ENCODE results near the gene ZXDA. TPM values are rescaled to one million over a fixed set of nuclear protein-coding genes. Genes with fewer than 3 reads are reported as not detected.
A peak's percentile ranks its signal among the peaks of the same experiment; 100 is the strongest.
"Not testable (repeated sequence)": the region's sequence is repeated elsewhere in the genome, so short reads cannot be mapped to it uniquely, and the experiment has no call there.

ZXDA gene, protein sequence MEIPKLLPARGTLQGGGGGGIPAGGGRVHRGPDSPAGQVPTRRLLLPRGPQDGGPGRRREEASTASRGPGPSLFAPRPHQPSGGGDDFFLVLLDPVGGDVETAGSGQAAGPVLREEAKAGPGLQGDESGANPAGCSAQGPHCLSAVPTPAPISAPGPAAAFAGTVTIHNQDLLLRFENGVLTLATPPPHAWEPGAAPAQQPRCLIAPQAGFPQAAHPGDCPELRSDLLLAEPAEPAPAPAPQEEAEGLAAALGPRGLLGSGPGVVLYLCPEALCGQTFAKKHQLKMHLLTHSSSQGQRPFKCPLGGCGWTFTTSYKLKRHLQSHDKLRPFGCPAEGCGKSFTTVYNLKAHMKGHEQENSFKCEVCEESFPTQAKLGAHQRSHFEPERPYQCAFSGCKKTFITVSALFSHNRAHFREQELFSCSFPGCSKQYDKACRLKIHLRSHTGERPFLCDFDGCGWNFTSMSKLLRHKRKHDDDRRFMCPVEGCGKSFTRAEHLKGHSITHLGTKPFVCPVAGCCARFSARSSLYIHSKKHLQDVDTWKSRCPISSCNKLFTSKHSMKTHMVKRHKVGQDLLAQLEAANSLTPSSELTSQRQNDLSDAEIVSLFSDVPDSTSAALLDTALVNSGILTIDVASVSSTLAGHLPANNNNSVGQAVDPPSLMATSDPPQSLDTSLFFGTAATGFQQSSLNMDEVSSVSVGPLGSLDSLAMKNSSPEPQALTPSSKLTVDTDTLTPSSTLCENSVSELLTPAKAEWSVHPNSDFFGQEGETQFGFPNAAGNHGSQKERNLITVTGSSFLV
- polyA plus RNA-seq (2011; rRNA removed) (1.8 and 2.0 TPM in 2 replicates), polyA minus RNA-seq (2011; rRNA and poly(A)+ RNA removed) (6.9 TPM in 2 replicates)

DNA sequence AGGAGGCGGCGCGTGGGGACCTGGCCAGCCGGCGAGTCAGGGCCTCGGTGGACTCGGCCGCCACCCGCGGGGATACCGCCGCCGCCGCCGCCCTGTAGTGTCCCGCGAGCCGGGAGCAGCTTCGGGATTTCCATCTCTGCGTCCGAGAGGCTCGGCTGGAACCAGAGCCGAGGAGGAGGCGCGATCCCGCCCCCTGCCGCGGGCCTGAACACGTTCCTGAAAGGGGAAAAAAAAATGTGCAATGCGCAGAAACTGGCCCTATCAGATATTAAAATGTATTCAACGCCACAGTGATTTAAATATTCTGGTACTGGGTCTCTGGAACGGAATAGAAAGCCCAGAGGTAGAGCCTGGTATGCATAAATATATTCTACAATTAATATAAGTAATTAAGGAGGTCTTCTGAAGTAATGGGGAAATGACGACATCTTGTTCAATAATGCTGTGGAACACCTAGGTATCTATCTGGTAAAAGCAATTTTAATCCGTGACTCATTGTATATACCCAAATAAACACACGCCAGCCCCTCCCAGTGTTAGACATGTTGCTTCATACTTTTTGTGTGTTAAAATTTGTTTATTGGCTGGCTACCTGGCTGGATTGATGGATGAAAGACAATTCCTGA, at the start of gene ZXDA:
Gene ZXDA (minus strand): TSS at position 172 of the 626 bp plus-strand sequence. CDS start 38 bp downstream, at position 134.
- POLR2A ChIA-PET; H3K27ac ChIP-seq (ENCODE audit: low read depth, low read length); CTCF ChIA-PET; H3K27me3 ChIP-seq (ENCODE audit: control insufficient read depth, insufficient read depth, low read length); H3K9me3 ChIP-seq (ENCODE audit: control insufficient read depth, insufficient read depth, low read length); DNase-seq (ENCODE audit: low read depth, low spot score): not testable (repeated sequence)
- H3K4me3 ChIP-seq (ENCODE audit: low read depth, low read length) = peak within 1 kb of the TSS; percentile 51

DNA sequence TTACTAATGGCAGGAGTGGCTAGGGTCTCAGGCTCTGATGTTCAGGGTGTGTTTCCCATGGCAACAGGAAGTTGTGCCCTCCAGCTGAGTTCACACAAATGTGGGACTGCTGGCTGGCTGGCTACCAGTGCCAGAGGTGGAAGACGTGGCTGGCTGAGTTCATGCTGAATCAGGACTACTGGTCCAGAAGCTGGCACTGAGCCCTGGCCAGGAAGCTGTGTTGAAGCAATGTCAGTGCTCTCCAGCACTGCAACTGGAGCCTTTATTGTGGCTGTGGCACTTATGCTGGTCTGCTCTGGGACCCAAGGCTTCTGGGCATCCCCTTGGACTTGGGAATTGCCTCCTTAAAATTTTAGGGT, 42.0 kb upstream of the ZXDA start:
- H3K9me3 ChIP-seq (ENCODE audit: control insufficient read depth, insufficient read depth, low read length) = no peaks in the 10 kb centered on the region
- no peak for DNase-seq (ENCODE audit: low read depth, low spot score)
- H3K27ac ChIP-seq (ENCODE audit: low read depth, low read length) = no peak overlapping the region
- H3K27me3 ChIP-seq (ENCODE audit: control insufficient read depth, insufficient read depth, low read length) = no peaks in the 10 kb centered on the region
- ChIA-PET CTCF (no interaction called here), POLR2A (no interaction called here)
- TF ChIP-seq, protein P1, sequence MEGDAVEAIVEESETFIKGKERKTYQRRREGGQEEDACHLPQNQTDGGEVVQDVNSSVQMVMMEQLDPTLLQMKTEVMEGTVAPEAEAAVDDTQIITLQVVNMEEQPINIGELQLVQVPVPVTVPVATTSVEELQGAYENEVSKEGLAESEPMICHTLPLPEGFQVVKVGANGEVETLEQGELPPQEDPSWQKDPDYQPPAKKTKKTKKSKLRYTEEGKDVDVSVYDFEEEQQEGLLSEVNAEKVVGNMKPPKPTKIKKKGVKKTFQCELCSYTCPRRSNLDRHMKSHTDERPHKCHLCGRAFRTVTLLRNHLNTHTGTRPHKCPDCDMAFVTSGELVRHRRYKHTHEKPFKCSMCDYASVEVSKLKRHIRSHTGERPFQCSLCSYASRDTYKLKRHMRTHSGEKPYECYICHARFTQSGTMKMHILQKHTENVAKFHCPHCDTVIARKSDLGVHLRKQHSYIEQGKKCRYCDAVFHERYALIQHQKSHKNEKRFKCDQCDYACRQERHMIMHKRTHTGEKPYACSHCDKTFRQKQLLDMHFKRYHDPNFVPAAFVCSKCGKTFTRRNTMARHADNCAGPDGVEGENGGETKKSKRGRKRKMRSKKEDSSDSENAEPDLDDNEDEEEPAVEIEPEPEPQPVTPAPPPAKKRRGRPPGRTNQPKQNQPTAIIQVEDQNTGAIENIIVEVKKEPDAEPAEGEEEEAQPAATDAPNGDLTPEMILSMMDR (IDR thresholded peaks at IDR 0.05; ENCODE audit: low read depth, low read length) = no peak
- H3K4me3 ChIP-seq (ENCODE audit: low read depth, low read length) = no peak overlapping the region

DNA sequence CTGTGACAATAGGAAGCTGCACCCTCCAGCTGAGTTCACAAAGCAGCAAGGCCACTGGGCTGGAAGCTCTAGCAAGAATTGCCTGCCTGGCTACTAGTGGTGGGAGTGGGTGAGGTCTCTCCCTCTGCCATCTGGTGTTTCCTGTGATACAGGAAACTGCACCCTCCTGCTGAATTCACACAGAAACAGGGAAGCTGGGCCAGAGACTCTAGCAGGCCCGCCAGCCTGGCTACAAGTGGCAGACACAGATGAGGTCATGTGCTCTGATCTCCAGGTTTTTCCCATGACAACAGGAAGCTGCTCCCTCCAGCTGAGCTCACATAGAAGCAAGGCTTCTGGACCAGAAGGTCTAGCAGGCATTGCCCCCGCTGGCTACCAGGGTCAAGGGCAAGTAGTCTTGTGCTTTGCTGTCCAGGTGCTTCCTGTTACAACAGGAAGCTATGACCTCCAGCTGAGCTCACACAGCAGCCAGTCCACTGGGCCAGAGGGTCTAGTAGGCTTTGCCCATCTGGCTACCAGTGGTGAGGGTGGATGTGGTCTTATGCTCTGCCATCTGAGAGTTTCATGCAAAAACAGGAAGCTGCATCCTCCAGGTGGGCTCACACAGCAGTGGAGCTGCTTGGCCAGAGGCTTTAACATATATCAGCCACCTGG, 41.5 kb upstream of the ZXDA start:
- ChIA-PET CTCF (no interaction called here), POLR2A (no interaction called here)
- TF ChIP-seq, protein P1 (IDR thresholded peaks at IDR 0.05; ENCODE audit: low read depth, low read length) = no peak
- Histone ChIP-seq H3K27ac (ENCODE audit: low read depth, low read length) (no peak overlapping the region), H3K4me3 (ENCODE audit: low read depth, low read length) (no peak overlapping the region), H3K9me3 (ENCODE audit: control insufficient read depth, insufficient read depth, low read length) (no peaks in the 10 kb centered on the region), H3K27me3 (ENCODE audit: control insufficient read depth, insufficient read depth, low read length) (no peaks in the 10 kb centered on the region)
- DNase-seq (ENCODE audit: low read depth, low spot score) = no peak

DNA sequence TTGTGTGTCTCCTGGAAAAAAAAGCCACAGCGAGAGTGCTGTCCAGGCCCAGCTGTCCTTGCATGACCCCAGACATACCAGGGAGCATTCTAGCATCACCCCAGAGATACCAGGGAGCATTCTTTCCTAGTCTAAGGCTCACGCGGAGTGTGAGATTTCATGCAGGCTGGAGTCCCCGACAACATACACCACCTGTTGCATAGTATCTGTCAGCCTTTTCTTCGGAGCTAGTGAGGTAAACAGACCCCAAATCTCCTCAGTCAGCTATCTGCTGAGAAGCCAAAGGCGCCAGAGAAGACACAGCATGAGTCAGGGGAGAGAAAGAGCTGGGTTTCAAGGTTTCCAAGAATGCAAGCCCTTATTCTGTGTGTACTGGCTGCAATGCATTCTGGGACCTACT, 23.1 kb upstream of the ZXDA start:
- TF ChIP-seq, protein P1 (IDR thresholded peaks at IDR 0.05; ENCODE audit: low read depth, low read length) = no peak
- Histone ChIP-seq H3K27me3 (ENCODE audit: control insufficient read depth, insufficient read depth, low read length) (no peaks in the 10 kb centered on the region), H3K9me3 (ENCODE audit: control insufficient read depth, insufficient read depth, low read length) (no peaks in the 10 kb centered on the region), H3K4me3 (ENCODE audit: low read depth, low read length) (no peak overlapping the region), H3K27ac (ENCODE audit: low read depth, low read length) (no peak overlapping the region)
- ChIA-PET POLR2A (no interaction called here), CTCF (no interaction called here)
- DNase-seq (ENCODE audit: low read depth, low spot score) = no peak

DNA sequence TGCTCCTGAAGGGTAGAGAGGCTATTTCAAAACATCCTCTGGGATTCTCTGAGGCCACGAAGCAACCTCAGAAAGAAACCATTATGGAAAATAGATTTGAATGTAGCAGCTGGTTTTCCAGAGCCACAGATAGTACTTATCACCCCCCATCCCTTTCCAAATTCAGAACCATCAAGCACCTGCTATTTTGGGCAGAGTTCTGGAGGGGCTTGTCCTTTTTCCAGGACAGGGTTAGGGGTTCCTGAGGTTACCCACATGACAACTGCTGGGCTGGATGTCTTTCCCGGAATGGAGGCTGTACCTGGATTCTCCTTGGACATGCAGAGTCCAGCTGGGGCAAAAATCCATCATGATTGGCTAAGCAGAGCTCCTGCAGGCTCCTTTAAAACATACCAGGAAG, 22.0 kb upstream of the ZXDA start:
- Histone ChIP-seq H3K9me3 (ENCODE audit: control insufficient read depth, insufficient read depth, low read length) (no peaks in the 10 kb centered on the region), H3K27me3 (ENCODE audit: control insufficient read depth, insufficient read depth, low read length) (no peaks in the 10 kb centered on the region), H3K27ac (ENCODE audit: low read depth, low read length) (no peak overlapping the region), H3K4me3 (ENCODE audit: low read depth, low read length) (no peak overlapping the region)
- ChIA-PET CTCF (no interaction called here), POLR2A (no interaction called here)
- TF ChIP-seq, protein P1 (IDR thresholded peaks at IDR 0.05; ENCODE audit: low read depth, low read length) = no peak
- DNase-seq (ENCODE audit: low read depth, low spot score) = no peak
